GM20431 (cell line): ENCODE results near the gene NBPF3.
"Not testable (repeated sequence)": the region's sequence is repeated elsewhere in the genome, so short reads cannot be mapped to it uniquely, and the experiment has no call there.

Experiments used
- in situ Hi-C: fragments of 300-500 bp; cut with MseI, MboI; formaldehyde crosslinking; loops from one replicate; pipeline ENCODE4 v1.15.0; 2020; ENCODE audit warnings: low sequenced_read_pairs; ENCODE audit not compliant: unreplicated experiment

The NBPF3 gene, protein sequence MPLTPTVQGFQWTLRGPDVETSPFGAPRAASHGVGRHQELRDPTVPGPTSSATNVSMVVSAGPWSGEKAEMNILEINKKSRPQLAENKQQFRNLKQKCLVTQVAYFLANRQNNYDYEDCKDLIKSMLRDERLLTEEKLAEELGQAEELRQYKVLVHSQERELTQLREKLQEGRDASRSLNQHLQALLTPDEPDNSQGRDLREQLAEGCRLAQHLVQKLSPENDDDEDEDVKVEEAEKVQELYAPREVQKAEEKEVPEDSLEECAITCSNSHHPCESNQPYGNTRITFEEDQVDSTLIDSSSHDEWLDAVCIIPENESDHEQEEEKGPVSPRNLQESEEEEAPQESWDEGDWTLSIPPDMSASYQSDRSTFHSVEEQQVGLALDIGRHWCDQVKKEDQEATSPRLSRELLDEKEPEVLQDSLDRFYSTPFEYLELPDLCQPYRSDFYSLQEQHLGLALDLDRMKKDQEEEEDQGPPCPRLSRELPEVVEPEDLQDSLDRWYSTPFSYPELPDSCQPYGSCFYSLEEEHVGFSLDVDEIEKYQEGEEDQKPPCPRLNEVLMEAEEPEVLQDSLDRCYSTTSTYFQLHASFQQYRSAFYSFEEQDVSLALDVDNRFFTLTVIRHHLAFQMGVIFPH

DNA sequence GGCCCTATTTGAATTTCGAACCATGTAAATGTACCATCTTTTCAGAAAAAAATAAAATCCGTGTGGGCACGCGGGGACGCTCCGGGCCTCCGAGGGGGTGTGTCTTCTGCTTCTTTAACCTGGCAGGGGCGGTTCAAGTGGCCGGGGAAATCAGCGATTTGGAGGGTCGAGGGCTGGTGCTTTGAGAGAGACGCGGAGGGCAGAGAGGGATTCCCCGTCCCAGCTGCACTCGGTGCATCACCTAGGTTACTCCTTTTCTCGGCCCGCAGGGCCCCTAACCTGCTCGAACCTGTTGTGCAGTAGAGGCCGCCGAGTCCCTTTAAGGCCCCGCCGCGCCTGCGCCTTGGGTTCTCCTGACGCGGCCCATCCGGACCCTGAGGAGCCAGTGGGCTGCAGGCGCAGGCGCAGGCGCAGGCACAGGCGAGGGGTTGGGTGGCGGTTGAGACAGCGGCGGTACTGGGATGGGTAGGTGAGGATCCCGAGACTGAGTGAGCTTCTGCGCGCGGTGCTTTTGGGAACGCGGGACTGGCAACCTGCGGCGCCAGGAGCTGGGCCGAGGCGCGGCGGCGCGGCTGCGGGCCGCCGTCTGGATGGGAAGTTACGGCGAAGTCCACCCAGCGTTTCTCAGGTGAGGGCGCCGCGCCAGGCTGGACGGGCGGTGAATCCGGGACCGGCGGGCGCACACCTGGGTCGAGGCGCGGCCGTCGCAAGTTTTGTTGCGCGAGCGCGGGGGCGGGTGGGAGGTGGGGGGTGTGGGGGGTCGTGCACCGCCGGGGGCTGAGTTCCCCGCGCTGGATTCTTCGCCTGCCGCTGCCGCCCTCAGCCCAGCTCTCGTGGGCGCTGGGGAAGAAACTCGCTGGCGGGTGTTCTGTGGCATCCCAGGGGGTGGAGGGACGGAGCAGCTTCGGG, at the start of gene NBPF3:
Gene NBPF3, plus strand, starts transcription at position 417 of the 909 bp plus-strand sequence. CDS start 4,950 bp downstream, outside the sequence.
- in situ Hi-C loops: no loop called here

DNA sequence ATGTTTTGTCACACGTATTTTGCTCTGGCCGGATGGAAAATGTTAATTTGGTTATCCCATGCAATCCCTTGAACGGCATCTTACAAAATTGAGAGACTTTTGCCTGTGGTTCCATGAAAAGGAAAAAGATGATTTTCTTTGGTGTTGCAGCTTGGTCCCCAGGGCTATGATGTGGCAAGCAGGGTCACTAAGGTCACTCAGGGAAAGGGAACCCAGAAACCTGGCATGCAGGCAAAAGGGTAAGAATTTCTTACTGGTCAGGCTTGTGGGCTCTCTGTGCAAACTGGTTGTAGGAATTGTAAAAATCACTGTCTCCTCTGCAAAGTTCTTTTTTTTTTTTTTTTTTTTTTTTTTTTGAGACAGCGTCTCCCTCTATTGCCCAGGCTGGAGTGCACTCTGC, 48.4 kb upstream of the NBPF3 start:
- in situ Hi-C loops: no loop called here

DNA sequence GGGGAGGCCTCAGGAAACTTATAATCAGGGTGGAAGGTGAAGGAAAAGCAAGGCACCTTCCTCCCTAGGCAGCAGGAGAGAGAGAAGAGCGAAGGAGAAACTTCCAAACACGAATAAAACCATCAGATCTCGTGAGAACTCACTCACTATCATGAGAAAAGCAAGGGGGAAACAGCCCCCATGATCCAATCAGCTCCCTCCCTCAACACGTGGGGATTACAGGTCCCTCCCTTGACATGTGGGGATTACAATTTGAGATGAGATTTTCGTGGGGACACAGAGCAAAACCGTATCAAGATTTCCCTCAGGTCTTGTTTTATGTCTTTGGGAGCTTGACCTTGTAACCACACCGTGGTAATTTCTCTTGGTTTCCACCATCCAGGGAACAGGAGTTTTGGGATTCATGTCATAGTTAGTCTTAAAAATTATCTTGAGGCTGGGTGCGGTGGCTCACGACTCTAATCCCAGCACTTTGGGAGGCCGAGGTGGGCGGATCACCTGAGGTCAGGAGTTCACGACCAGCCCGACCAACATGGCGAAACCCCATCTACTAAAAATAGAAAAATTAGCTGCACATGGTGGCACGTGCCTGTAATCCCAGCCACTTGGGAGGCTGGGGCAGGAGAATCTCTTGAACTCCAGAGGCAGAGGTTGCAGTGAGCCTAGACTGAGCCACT, 47.2 kb upstream of the NBPF3 start:
- in situ Hi-C loops: no loop called here

DNA sequence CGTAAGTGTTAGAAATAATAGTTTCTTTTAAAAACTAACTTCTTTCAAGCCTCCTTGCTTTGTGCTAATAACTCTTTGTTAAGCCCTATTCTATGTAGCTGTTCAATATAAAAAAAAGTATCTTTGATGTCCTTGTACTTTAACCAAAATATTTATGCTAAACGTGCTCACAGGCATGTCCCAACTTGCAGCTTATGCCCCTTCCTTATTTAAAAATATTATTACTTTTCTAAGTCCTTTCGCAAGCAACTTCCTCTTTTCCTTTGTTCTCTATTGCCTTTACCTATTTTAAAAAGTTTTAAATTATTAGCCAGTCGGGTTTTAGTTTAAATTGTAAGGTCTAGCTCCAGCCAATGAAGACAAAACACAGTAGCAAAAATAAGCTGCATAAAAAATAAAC, 43.4 kb upstream of the NBPF3 start:
- in situ Hi-C loops: no loop called here

DNA sequence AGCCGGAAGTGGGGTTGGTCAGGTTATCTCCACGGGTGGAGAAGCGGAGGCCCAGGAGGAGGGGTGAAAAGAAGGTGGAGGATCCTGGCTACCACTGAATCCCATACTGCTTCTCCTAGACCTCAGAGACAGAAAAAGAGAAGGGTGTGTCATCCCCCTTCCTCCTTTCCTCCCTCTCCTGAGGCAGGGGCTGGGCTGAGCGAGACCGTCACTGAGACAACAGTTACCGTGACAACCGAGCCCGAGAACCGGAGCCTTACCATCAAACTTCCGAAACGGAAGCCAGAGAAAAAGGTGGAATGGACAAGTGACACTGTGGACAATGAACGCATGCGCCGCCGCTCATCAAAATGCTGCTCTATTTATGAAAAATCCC, 42.1 kb upstream of the NBPF3 start:
- in situ Hi-C loops: no loop called here

DNA sequence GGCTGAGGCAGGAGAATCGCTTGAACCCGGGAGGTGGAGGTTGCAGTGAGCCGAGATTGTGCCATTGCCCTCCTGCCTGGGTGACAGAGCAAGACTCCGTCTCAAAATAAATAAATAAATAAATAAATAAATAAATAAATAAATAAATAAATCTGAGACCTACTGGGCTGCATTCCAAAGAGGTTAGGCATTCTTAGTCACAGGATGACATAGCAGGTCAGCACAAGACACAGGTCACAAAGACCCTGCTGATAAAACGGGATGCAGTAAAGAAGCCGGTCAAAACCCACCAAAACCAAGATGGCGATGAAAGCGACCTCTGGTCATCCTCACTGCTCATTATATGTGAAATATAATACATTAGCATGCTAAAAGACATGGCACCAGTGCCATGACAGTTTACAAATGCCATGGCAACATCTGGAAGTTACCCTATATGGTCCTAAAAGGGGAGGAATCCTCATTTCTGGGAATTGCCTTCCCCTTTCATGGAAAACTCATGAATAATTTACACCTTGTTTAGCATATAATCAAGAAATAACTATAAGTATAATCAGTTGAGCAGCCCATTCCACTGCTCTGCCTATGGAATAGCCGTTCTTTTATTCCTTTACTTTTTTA, 38.1 kb upstream of the NBPF3 start:
- in situ Hi-C loops: not testable (repeated sequence)

DNA sequence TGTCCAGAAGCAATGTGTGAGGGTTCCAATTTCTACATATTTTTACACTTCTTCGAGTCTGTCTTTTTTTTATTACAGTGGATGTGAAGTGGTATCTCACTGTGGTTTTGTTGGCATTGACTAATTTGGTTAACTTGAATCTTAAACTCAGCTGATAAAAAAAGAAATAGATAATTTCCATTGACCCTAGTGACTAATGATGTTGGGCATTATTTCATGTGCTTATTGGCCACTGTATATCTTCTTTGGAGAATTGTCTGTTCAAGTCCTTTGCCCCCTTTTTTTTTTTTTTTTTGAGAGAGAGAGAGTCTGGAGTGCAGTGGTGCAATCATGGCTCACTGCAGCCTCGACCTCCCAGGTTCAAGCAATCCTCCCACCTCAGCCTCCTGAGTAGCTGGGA, 33.3 kb upstream of the NBPF3 start:
- in situ Hi-C loops: no loop called here

DNA sequence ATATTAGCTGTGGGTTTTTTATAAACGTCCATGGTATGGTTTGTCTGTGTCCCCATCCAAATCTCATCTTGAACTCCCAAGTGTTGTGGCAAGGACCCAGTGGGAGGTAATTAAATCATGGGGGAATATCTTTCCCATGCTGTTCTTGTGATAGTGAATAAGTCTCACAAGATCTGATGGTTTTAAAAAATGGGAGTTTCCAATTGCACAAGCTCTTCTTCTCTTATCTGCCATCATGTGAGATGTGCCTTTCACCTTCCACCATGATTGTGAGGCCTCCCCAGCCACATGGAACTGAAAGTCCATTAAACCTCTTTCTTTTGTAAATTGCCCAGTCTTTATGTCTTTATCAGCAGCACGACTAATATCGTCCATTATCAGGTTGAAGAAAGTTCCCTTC, 30.0 kb upstream of the NBPF3 start:
- in situ Hi-C loops: not testable (repeated sequence)

DNA sequence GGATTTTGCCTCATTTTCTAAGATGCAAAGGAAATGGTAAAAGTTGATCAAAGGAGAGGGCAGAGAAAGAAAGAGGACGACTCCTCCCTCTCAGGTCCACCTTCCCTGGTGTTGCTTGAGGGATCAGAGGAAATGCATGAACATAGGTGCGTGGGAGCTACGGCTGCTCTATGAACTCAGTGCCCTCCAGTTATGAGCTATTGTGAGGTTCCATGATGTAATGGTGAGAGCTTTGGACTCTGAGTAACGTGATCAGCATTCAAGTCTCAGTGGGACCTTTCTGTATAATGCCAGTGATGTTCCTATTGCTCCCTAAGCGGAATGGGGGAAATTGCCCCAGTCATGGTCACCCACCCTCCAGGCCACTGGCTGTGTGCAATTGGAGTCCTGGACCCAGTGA, 25.9 kb upstream of the NBPF3 start:
- in situ Hi-C loops: no loop called here

DNA sequence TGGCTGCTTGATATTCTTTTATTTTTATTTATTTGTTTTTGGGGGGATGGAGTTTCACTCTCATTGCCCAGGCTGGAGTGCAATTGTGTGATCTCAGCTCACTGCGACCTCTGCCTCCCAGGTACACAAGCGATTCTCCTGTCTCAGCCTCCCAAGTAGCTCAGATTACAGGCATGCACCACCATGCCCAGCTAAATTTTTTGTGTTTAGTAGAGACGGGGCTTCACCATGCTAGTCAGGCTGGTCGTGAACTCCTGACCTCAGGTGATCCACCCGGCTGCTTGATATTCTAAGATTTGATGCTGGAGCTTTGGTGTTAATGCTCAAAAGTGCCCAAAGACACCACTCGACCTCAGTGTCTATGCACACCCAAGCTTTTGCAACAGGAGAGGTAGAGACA, 19.6 kb upstream of the NBPF3 start:
- in situ Hi-C loops: not testable (repeated sequence)

DNA sequence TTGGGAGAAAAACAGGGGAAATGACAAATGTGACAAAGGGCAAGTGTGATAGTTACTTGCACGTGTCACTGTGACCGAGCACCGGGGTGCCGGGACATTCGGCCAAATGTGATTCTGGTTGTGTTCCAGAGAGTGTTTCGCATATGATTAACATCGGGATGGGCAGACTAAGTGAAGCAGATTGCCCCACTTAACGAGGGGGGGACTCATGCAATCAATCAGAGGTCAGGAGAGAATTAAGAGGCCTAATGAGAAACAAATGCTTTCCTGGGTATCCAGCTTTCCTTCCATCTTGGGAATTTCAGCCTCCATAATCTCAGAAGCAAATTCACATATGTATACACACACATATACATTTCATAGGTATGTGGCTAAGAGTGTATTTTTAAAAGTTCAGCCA, 18.6 kb upstream of the NBPF3 start:
- in situ Hi-C loops: not testable (repeated sequence)

DNA sequence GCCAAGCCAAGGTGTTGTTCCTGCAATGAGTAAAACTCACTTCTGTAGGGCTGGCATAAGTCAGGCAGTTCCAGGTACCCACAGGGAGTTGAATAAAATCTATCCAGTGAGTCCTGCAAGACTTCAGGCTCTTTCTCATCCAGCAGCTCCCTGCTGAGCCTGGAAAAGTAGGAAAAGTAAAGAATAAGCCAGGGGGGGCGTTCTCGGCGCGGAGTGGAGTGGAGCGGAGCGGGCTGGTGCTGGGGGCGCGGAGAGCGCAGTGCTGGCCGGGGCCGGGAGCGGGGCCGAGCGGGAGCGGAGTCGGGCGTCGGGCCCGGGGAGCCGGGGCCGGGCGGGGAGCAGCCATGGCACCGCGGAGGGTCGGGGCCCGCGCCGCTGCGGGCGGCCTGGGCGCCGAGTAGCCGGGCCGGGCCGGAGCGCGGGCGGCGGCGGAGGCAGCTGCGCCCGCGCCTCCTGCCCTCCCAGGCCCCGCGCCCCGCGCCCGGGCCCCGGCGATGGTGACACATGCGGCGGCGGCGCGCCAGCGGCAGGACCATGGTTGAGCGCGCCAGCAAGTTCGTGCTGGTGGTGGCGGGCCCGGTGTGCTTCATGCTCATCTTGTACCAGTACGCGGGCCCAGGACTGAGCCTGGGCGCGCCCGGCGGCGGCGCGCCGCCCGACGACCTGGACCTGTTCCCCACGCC, 12.0 kb upstream of the NBPF3 start:
- in situ Hi-C loops: not testable (repeated sequence)

DNA sequence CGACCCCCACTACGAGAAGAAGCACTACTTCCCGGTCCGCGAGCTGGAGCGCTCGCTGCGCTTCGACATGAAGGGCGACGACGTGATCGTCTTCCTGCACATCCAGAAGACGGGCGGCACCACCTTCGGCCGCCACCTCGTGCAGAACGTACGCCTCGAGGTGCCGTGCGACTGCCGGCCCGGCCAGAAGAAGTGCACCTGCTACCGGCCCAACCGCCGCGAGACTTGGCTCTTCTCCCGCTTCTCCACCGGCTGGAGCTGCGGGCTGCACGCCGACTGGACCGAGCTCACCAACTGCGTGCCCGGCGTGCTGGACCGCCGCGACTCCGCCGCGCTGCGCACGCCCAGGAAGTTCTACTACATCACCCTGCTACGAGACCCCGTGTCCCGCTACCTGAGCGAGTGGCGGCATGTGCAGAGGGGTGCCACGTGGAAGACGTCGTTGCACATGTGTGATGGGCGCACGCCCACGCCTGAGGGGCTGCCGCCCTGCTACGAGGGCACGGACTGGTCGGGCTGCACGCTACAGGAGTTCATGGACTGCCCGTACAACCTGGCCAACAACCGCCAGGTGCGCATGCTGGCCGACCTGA, 11.4 kb upstream of the NBPF3 start:
- in situ Hi-C loops: not testable (repeated sequence)

DNA sequence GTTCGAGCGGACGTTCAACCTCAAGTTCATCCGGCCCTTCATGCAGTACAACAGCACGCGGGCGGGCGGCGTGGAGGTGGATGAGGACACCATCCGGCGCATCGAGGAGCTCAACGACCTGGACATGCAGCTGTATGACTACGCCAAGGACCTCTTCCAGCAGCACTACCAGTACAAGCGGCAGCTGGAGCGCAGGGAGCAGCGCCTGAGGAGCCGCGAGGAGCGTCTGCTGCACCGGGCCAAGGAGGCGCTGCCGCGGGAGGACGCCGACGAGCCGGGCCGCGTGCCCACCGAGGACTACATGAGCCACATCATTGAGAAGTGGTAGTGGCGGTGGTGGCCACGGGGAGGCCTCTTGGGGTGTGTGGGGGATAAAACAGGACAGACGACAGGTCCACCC, 10.7 kb upstream of the NBPF3 start:
- in situ Hi-C loops: not testable (repeated sequence)

DNA sequence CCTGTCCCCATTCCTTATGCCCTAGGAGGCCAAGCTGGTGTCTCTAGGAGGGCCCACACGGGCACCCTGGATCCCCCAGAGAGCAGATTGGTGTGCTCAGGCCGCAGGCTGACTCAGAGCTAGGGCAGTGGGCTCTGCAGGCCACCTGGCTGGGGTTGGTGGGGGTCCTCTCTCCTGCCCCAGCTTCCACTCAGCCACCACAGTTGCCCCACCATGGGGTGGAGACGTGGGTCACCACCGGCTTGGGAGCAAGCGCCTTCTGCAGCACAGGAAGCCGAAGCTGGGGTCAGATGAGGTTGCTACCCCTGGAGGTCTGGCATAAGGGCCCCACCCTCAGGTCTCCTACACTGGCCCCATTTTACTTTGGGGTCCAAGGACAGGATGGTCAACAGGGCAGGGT, 9.1 kb upstream of the NBPF3 start:
- in situ Hi-C loops: not testable (repeated sequence)

DNA sequence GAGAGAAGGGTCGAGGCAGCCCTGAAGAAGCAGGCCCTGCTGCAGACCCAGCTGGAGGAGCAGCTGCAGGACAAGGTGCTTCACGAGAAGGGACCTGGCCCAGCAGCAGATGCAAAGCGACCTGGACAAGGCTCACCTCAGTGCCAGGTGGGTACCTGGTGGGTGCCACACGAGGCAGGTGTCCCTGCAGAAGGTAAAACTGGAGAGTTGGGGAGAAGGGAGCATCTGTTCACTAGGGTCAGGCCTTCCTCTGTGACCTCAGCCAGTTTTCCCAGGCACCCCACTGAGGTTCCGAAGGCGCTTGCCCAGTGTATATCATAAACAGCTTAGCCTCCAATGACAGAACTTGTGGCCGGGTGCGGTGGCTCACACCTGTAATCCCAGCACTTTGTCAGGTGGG, 5.5 kb upstream of the NBPF3 start:
- in situ Hi-C loops: no loop called here

DNA sequence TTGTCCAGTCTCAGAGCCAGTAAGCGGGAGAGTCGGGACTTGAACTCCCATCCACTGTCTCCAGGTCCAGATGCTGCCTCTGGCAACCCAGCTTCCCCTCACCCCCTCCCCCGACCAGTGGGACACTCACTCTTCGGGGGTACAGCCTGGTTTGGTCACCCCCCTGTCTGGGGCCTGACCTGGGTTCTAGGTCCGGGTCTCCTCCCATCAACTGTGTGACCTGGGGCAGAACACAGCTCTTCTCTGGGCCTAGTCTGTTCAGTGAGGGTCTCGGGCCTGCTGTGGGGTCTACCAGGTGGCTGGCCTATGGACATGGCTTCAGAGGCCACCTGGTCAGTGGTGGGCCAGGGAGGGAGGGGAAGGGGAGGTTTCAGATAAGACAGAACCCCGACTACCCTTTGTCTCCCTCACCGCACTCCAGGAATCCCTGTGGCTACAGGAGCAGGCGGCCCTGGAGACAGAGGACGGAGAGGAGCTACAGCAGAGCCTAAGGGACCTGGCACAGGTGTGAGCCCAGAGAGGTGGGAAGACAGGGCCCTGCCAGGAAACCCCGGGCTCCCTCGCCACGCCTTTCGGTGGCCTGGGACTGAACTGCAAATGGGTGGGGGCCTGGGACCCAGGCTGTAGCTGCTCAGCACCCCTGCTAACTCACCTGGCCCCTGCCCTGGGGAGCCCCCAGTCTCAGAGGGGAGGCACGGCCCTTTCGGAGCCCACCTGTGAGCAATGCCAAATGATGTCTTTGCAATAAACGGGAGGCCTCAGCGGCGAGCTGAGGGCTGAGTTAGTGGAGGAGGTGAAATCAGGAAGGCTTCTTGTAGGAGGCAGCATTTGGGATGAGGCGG, 4.1 kb upstream of the NBPF3 start:
- in situ Hi-C loops: no loop called here
